Islet precursor cell (in vitro differentiated cells): ENCODE measurements around the gene XPOT.

Experiments used
- DNase-seq: peaks from one replicate; pipeline ENCODE4 v3.0.0-alpha.2; 2018

XPOT gene

GRCh38 chr12:64428956-64429355 lies 24.8 kb downstream of the XPOT start:
- no peak for DNase-seq

DNA sequence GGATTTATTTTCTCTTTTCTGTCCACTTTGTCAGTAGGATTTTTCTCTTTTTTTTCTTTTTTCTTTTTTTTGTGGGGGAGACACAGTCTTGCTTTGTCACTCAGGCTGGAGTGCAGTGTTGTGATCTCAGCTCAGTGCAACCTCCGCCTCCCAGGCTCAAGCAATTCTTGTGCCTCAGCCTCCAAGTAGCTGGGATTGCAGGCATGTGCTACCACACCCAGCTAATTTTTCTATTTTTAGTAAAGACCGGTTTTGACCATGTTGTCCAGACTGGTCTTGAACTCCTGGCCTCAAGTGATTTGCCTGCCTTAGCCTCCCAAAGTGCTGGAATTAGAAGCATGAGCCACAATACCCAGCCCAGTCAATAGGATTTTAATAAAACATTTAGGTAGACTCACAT lies 26.7 kb downstream of the XPOT start:
- no peak for DNase-seq

- DNase-seq, result no peak
Measured at GRCh38 chr12:64431791-64432190, 27.6 kb downstream of the XPOT start.

GRCh38 chr12:64433915-64434314 lies 29.7 kb downstream of the XPOT start:
- no peak for DNase-seq

- no peak for DNase-seq
Measured at GRCh38 chr12:64440100-64440499, 35.9 kb downstream of the XPOT start.

GRCh38 chr12:64445490-64445889 lies 41.3 kb downstream of the XPOT start:
- DNase-seq, result no peak

DNA sequence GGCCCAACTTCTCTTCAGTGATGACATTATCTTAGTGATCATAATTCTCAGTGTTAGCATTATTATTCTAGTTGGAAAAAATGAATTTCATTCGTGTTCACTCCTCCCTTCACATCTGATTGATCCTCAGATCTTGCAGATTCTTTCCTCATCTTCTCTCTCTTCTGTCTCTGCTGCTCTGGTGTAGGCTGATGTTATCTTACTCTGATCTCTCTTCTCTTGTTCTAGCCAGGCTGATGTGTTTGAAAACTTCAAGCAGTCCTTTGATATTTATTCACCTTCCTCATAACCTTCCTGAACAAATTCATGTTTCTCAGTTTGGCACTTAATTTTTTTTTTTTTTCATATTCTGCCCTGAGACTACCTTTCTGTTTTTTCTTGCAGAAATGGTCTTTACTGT lies 42.1 kb downstream of the XPOT start:
- DNase-seq, result no peak

- no peak for DNase-seq
Measured at GRCh38 chr12:64450057-64450640, 46.0 kb downstream of the XPOT start.

DNA sequence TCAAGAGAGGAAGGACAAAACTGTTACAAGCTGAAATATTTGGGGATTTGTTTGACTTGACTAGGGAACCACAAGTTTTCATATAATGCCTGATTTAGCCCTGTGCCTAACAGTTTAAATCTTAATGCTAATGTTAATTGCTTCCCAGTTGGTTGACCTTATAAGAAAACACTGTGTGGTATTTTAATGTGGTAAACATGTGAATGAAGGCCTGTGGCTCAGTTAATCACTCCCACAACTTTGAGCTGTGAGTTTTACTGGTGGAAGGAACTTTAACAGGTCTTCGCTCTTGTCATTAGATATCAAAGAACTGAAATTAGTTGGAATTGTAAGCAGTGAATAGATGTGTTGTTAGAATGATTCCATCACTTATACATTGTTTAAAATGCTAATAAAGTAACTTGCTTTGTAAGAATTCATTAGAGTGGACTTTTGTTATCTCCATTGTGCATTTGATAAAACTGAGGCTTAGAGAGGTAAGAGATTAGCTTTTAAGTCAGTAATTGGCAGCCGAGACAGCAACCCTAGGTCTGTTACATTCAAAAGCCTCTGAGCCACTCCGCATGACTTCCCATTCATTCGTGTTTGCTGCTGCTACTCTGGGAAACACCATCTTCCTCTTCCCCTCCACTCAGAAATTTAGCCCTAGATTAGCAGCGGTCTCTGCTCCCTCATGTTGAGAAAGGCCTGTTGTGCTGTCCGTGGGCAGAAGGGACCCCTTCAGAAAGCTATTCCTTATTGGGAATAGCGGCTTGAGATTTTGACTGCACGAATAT lies 46.7 kb downstream of the XPOT start:
- DNase-seq, result peak; percentile 63

- DNase-seq, result peak; percentile 98
Measured at GRCh38 chr12:64451687-64452558, 47.7 kb downstream of the XPOT start, which contains the start of gene TBK1. Gene TBK1, plus strand, starts transcription at chr12:64452120. Its CDS starts 3,751 bp downstream, at chr12:64455871.

DNA sequence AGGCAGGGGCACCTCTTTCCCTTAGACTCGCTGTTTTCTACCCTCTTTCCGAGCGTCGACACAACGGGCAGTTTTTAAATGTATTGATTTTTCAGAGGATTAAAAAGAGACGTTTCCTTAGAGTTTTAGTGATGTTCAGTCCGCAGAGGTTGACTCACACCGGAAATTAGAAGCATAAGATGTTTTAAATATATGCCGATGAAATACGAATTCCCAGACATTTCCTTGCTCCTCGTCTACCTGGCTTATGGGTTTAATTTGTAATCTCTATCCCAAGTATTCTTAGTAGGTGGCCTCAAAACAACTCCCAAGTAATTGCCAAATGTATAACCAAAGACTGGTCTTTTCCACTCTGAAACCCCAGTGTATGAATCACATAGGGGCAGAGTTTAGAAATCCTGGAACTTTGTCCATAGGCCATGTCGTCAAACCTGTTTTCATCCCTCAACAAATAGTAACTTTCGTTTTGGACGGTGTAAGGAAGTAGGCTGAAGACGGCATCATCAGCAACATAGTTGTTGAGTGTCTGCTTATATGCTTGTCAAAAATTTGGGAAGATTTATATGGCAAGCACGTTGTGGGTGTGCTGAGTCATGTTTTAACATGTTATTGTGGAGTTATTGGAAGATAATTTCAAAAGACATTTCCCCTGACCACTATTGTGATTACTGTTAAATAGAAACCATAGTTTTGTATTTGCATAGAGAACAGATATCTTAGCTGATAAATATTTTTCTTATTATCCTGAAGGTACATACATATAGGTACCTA lies 48.6 kb downstream of the XPOT start:
- no peak for DNase-seq

GRCh38 chr12:64455506-64455905 lies 51.3 kb downstream of the XPOT start:
- no peak for DNase-seq

GRCh38 chr12:64456119-64456518 lies 51.9 kb downstream of the XPOT start:
- no peak for DNase-seq

DNA sequence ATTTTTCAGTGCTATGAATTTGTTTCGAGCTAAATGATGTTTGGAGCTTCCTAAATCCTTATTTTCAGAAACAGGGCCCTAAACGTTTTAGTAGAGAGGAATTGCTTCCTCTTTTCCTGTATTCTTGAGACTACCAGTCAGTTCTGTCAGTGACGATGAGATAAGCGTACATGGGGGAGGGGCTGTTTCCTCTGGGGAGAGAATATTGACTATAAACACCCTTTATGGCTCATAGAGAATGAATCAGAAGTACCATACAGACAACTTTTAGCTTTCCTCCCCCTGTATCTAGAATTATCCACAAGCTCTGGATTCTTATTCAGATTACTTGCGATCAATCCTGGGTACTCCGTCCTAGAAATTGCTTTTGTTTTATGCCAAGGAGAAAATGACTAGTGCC lies 52.8 kb downstream of the XPOT start:
- no peak for DNase-seq

DNA sequence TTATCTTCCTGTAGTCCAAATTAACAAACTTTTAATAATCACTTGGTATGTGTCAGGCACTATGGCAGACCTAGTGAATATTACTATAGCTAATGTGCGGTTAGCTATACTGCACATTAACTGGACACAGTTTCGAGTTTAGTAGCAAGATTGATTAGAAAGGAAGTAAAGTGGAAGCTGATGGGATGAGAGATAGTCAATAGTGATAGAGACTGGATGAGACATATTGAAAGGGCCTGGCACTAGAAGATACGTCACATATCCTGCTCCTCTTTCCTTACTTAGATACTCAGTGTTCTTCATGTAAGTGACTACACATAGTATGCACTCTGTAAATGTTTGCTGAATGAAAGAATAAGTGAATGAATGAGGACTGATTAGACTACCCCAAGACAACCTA lies 53.3 kb downstream of the XPOT start:
- DNase-seq, result no peak

DNA sequence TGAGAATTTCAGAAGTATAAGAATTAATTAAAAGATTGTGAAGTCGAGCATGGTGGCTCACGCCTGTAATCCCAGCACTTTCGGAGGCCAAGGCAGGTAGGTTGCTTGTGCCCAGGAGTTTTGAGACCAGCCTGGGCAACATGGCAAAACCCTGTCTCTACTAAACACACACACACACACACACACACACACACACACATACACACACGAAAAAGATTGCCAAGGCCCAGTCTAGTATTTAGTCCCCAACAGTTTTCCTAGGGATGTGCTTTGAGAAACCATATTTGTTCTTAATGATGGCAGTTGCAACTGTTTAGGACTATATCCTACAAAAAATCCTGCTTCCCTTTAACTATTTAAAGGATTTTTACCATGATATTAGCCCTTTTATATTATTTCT lies 53.7 kb downstream of the XPOT start:
- no peak for DNase-seq

DNA sequence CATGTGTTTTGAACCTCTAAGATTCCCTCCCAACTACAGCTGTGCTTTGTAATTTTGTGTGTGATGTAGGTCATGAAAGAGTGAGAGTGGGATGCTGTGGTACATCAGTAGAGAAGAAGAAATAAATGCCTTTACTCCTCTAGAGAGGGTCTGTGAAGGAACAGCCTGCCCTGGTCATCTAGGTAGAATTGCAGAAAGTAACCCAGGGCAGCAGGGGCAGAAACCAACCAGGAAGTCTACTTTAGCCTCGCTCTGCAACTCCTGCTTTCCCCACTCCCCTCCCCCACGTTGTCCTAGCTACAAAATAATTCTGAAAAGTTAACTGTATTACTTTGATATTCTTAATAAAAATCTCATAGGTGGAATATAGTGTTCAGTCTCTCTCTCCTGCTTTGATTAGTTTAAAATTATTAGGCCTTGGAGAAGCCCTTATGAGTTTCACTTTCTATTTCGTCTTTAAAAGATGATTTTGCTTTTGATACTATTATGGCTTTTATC lies 55.3 kb downstream of the XPOT start:
- no peak for DNase-seq

- no peak for DNase-seq
Measured at GRCh38 chr12:64461634-64462414, 57.6 kb downstream of the XPOT start.

DNA sequence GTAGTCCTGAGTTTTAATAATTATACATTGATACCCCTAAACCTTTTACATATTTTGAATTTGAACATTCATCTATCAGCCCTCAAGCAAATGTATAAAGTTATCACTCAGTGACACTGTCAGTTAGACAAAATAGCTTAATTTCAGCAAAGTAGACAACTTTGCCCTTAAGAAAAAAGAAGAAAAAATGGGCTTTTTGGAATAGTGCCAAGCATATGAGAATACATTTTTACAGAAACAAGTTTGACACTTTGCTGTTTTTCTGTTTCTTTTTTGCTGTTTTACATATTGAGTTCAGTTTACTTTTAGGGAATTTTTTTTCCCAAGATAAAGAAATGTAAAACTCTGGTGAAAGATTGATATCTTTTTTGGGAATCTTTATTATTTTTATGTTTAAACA lies 62.0 kb downstream of the XPOT start:
- no peak for DNase-seq

DNA sequence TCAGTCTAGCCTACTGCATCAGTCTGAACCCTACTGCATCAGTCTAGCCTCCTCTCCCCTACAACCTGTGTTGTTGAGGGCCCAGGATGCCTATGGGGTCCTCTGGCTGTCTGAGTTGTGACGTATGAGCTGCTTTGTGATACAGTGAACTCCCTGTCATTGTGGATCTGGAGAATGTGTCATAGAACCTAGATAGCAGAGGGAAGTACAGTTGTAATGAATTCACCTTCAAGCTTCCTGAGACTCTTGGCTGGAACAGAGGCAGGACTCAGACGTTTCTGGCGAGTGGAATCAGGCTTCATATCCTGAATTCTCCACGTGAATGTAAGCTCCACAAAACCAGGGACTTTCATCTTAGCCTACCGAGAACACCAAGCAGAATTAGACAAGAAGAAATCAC lies 64.8 kb downstream of the XPOT start:
- no peak for DNase-seq

- no peak for DNase-seq
Measured at GRCh38 chr12:64469455-64470142, 65.4 kb downstream of the XPOT start.
